OCI-LY7 (cell line): ENCODE measurements around the gene NFKBIA. TPM values are rescaled to one million over a fixed set of nuclear protein-coding genes. Genes with fewer than 3 reads are reported as not detected.
"Not testable (repeated sequence)": the region's sequence is repeated elsewhere in the genome, so short reads cannot be mapped to it uniquely, and the experiment has no call there.

Experiments
- BruUV-seq: library from RNA; stranded (reverse); fragments of 400-500 nt; replicated peaks from 2 replicates; lab custom pipeline; 2021; lab: Mats Ljungman, UMichigan
- CTCF ChIA-PET: fragments of 300-600 bp; sonication (Branson Sonifier 250); formaldehyde crosslinking; loops from one replicate; lab custom pipeline; 2022; ENCODE audit warnings: antibody characterized with exemption; ENCODE audit not compliant: unreplicated experiment; lab: Charles Lee
- POLR2A ChIA-PET: fragments of 300-600 bp; sonication (Branson Sonifier 250); formaldehyde crosslinking; loops from one replicate; lab custom pipeline; 2022; ENCODE audit warnings: antibody characterized with exemption; lab: Charles Lee
- DNase-seq: peaks from one replicate; pipeline ENCODE4 v3.0.0-alpha.2; 2015; ENCODE audit warnings: low spot score
- H2AFZ ChIP-seq: fragments of 200-600 bp; sonication (generic), shearing (Covaris generic); 2 replicates; pipeline ENCODE4 v1.6.1; 2014; ENCODE audit warnings: mild to moderate bottlenecking, antibody characterized with exemption, low read length, moderate library complexity
- H3K27ac ChIP-seq: fragments of 200-600 bp; sonication (generic); 2 replicates; pipeline ENCODE4 v1.5.1; 2014; ENCODE audit warnings: mixed run types, low read depth, mild to moderate bottlenecking, moderate library complexity, low read length, inconsistent platforms; ENCODE audit not compliant: poor library complexity, severe bottlenecking
- H3K36me3 ChIP-seq: fragments of 200-600 bp; sonication (generic); 2 replicates; pipeline ENCODE4 v1.6.1; 2014; ENCODE audit warnings: mild to moderate bottlenecking, antibody characterized with exemption, low read length, moderate library complexity, mixed read lengths; ENCODE audit not compliant: insufficient read depth
- H3K4me1 ChIP-seq: fragments of 200-600 bp; sonication (generic); 2 replicates; pipeline ENCODE4 v1.5.1; 2014; ENCODE audit warnings: mild to moderate bottlenecking, low read length; ENCODE audit not compliant: insufficient read depth, poor library complexity, severe bottlenecking
- H3K4me2 ChIP-seq: fragments of 200-600 bp; sonication (generic); 2 replicates; pipeline ENCODE4 v1.6.1; 2014; ENCODE audit warnings: mild to moderate bottlenecking, low read length
- H3K4me3 ChIP-seq: fragments of 200-600 bp; sonication (generic); 2 replicates; pipeline ENCODE4 v1.5.1; 2014; ENCODE audit warnings: mild to moderate bottlenecking, low read depth, low read length; ENCODE audit not compliant: poor library complexity, severe bottlenecking
- H3K79me2 ChIP-seq: fragments of 200-600 bp; sonication (generic); 2 replicates; pipeline ENCODE4 v1.6.1; 2016; ENCODE audit warnings: low read depth, mild to moderate bottlenecking, low read length, moderate library complexity, mixed read lengths; ENCODE audit not compliant: insufficient read depth
- H3K9me2 ChIP-seq: fragments of 200-600 bp; sonication (generic); 2 replicates; pipeline ENCODE4 v1.6.1; 2016; ENCODE audit warnings: mild to moderate bottlenecking, low read length, mixed read lengths; ENCODE audit not compliant: insufficient read depth
- H3K9me3 ChIP-seq: fragments of 200-600 bp; sonication (generic); 2 replicates; pipeline ENCODE4 v1.6.1; 2014; ENCODE audit warnings: mild to moderate bottlenecking, mixed run types, low read length, mixed read lengths
- H4K20me1 ChIP-seq: fragments of 200-600 bp; sonication (generic); 2 replicates; pipeline ENCODE4 v1.6.1; 2014; ENCODE audit warnings: mild to moderate bottlenecking, antibody characterized with exemption, low read length, moderate library complexity, mixed read lengths; ENCODE audit not compliant: insufficient read depth
- CTCF ChIP-seq: fragments of 200-600 bp; sonication (generic); conservative IDR thresholded peaks from 2 replicates; pipeline ENCODE4 v1.5.1; 2014; ENCODE audit warnings: mild to moderate bottlenecking, antibody characterized with exemption, low read length, moderate library complexity, mixed read lengths
- EZH2phosphoT487 ChIP-seq: fragments of 200-600 bp; sonication (generic); IDR thresholded peaks from 2 replicates; pipeline ENCODE4 v1.6.1; 2018; ENCODE audit warnings: low read depth, borderline replicate concordance, mild to moderate bottlenecking, mixed run types, antibody characterized with exemption, low read length, moderate library complexity, mixed read lengths
- intact Hi-C: fragments of 100-400 bp; cut with micrococcal nuclease; formaldehyde crosslinking; loops from one replicate; pipeline ENCODE4 v1.10.0; 2022; ENCODE audit not compliant: unreplicated experiment
- total RNA-seq, 2 experiments: library from RNA; depleted of rRNA in 1 of 2; stranded (reverse); fragments of >200 nt in 1 of 2; shearing (Covaris generic) in 1 of 2; gene quantifications; 2 replicates each; pipeline ENCODE4 v1.2.3, GENCODE V29; 2014 to 2022

NFKBIA gene
- total RNA-seq, 2 experiments from 2014 or later = 43.6 to 100 TPM

- ChIA-PET POLR2A (no interaction called here), CTCF (no interaction called here)
- Histone ChIP-seq H4K20me1 (no peaks in the 10 kb centered on the region), H3K4me3 (no peak overlapping the region), H3K27ac (no peak overlapping the region), H3K36me3 (no peaks in the 10 kb centered on the region), H2AFZ (no peak overlapping the region), H3K4me1 (peaks cover 9% of the 10 kb centered on the region), H3K9me2 (no peaks in the 10 kb centered on the region), H3K9me3 (no peaks in the 10 kb centered on the region), H3K4me2 (no peak overlapping the region), H3K79me2 (no peaks in the 10 kb centered on the region)
- TF ChIP-seq CTCF (no peak), EZH2phosphoT487 (no peak)
- no peak for DNase-seq
- intact Hi-C loops = no loop called here
- BruUV-seq = no TSS peak
Observed at GRCh38 chr14:35362450-35362849, 42.1 kb downstream of the NFKBIA start.

- H2AFZ ChIP-seq = no peak overlapping the region
- no peaks in the 10 kb centered on the region for H3K36me3 ChIP-seq
- ChIA-PET POLR2A (no interaction called here), CTCF (no interaction called here)
- no peaks in the 10 kb centered on the region for H3K4me1 ChIP-seq
- no TSS peak for BruUV-seq
- intact Hi-C loops = no loop called here
- H3K4me2 ChIP-seq = no peak overlapping the region
- no peak overlapping the region for H3K4me3 ChIP-seq
- H3K27ac ChIP-seq = no peak overlapping the region
- DNase-seq = no peak
- H3K9me3 ChIP-seq = no peaks in the 10 kb centered on the region
- no peaks in the 10 kb centered on the region for H4K20me1 ChIP-seq
- no peaks in the 10 kb centered on the region for H3K9me2 ChIP-seq
- no peak for TF ChIP-seq EZH2phosphoT487
- no peak for TF ChIP-seq CTCF
- H3K79me2 ChIP-seq = no peaks in the 10 kb centered on the region
Observed at GRCh38 chr14:35361141-35361480, 43.4 kb downstream of the NFKBIA start.

- H3K4me2 ChIP-seq, H3K4me3 ChIP-seq, H2AFZ ChIP-seq, H3K9me2 ChIP-seq, BruUV-seq, H4K20me1 ChIP-seq, H3K27ac ChIP-seq, POLR2A ChIA-PET, CTCF ChIA-PET, intact Hi-C loops, DNase-seq, H3K79me2 ChIP-seq, H3K4me1 ChIP-seq, H3K36me3 ChIP-seq, H3K9me3 ChIP-seq: not testable (repeated sequence)
Observed at GRCh38 chr14:35359655-35360054, 44.9 kb downstream of the NFKBIA start.
